HepG2 (cell line): ENCODE data around the gene KMT2D. TPM values are rescaled to one million over a fixed set of nuclear protein-coding genes. Genes with fewer than 3 reads are reported as not detected.
A peak's percentile ranks its signal among the peaks of the same experiment; 100 is the strongest.

Source experiments
- CAMTA2 ChIP-seq: sonication (generic); formaldehyde crosslinking; IDR thresholded peaks from 2 replicates; pipeline ENCODE4 v1.4.0; 2020; ENCODE audit warnings: mild to moderate bottlenecking, missing genetic modification reagents, borderline replicate concordance
- CBX2 ChIP-seq, 2 experiments: fragments of 200-600 bp in 1 of 2; sonication (generic); formaldehyde crosslinking in 1 of 2; IDR thresholded peaks; 2 replicates each; pipeline versions ENCODE4 v1.7.0 to v1.8.1; 2018 to 2022; ENCODE audit warnings: low read depth in 2 of 2, low read length in 1 of 2, mild to moderate bottlenecking in 1 of 2, missing genetic modification reagents in 1 of 2
- PATZ1 ChIP-seq: sonication (generic); formaldehyde crosslinking; IDR thresholded peaks from 2 replicates; pipeline ENCODE4 v1.4.0; 2020; ENCODE audit warnings: missing genetic modification reagents
- SMAD9 ChIP-seq: sonication (generic); formaldehyde crosslinking; IDR thresholded peaks from 2 replicates; pipeline ENCODE4 v1.5.1; 2020; ENCODE audit warnings: mild to moderate bottlenecking, missing genetic modification reagents
- SUZ12 ChIP-seq: fragments of 150-350 bp; IDR thresholded peaks from 2 replicates; pipeline ENCODE4 v1.6.1; 2014; ENCODE audit warnings: low read depth, low read length
- YEATS2 ChIP-seq: sonication (generic); formaldehyde crosslinking; IDR thresholded peaks from 2 replicates; pipeline ENCODE4 v1.4.0; 2020; ENCODE audit warnings: missing genetic modification reagents, borderline replicate concordance
- ZBTB4 ChIP-seq: sonication (generic); formaldehyde crosslinking; IDR thresholded peaks from 2 replicates; pipeline ENCODE4 v1.4.0; 2020; ENCODE audit warnings: missing genetic modification reagents, mild to moderate bottlenecking, borderline replicate concordance
- ZKSCAN8 ChIP-seq: IDR thresholded peaks from 2 replicates; pipeline ENCODE4 v1.6.1; 2016; ENCODE audit warnings: borderline replicate concordance, missing genetic modification reagents, missing compliant biosample characterization
- ZNF143 ChIP-seq: sonication (generic); formaldehyde crosslinking; IDR thresholded peaks from 2 replicates; pipeline ENCODE4 v1.4.0; 2020; ENCODE audit warnings: missing genetic modification reagents
- ZNF282 ChIP-seq: fragments of 450-650 bp; IDR thresholded peaks from 2 replicates; pipeline ENCODE4 v1.6.1; 2018; ENCODE audit not compliant: partially characterized antibody
- ZNF431 ChIP-seq: sonication (generic); formaldehyde crosslinking; IDR thresholded peaks from 2 replicates; pipeline ENCODE4 v1.9.0; 2022; ENCODE audit warnings: missing genetic modification reagents, low read depth, mild to moderate bottlenecking, borderline replicate concordance
- ZNF891 ChIP-seq: sonication (generic); formaldehyde crosslinking; IDR thresholded peaks from 2 replicates; pipeline ENCODE4 v1.5.0; 2020; ENCODE audit warnings: mild to moderate bottlenecking, missing genetic modification reagents
- polyA plus RNA-seq, 8 experiments: library from polyadenylated mRNA; depleted of rRNA in 3 of 8; stranded (reverse) in 7 of 8; unstranded in 1 of 8; fragments of >200 nt; fragmentation: Illumina TruSeq in 4 of 8; extraction: Trizol in 4 of 8; gene quantifications; 2 replicates each; pipeline versions ENCODE4 v1.2.1 to v1.2.3, GENCODE V29; 2011 to 2016; ENCODE audit warnings: low read depth in 4 of 8, missing spikeins in 1 of 8, mixed read lengths in 1 of 8; ENCODE audit not compliant: insufficient read depth in 1 of 8
- total RNA-seq, 5 experiments: library from RNA; depleted of rRNA; stranded (reverse); fragments of >200 nt; fragmentation: Illumina TruSeq; extraction: Trizol; gene quantifications; 2 replicates each; pipeline ENCODE4 v1.2.3, GENCODE V29; 2016; ENCODE audit warnings: low read depth in 1 of 5
- TF ChIP-seq, protein P1 (sequence below): IDR thresholded peaks from 2 replicates; pipeline ENCODE4 v1.6.1; 2016; ENCODE audit warnings: low read depth, missing genetic modification reagents, missing compliant biosample characterization
- TF ChIP-seq, protein P2 (sequence below): IDR thresholded peaks from 2 replicates; pipeline ENCODE4 v1.6.1; 2016; ENCODE audit warnings: missing biosample characterization, missing genetic modification reagents, low read depth

KMT2D gene
- total and polyA plus RNA-seq, 2 of the 13 experiments (the other 11 are each of a cell fraction or from before 2014, with no cell fraction given) = 8.1 to 10.4 TPM

DNA sequence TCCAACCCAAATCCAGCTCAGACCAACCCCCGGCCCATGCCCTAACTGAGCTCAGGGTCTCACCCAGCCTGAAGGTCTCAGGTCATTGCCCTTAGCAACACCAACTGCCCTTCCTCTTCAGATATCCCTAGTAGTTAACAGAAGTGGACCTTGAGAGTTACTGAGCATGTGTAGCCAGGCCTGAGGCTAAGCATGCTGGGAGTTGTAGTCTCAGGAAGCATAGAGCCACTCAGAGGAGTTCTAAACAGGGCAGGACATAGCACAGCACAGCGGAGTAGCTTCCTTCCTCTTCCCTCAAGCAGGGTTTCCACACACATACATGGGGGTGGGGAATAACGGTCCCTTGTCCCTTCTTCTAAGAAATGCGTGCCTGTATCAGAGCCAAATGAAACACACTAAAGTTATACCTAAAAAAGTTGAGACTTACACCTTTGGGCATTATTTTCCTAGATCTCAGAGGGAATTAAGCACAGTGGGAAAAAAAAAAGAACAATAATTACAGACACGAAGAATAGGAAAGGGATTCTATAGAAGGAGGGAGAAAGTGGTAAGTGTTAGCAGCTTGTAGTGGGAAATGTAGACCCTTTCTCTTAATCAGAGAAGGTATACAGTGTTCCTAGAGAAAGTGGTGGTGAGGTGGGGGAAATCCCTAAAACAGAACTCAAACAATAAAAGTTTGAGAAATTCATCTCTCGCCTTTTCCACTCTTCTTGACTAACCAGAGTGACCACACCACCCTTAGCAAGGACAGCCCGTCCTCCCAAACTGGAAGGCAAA lies 4.4 kb downstream of the KMT2D start (continued):
- TF ChIP-seq, protein P1, sequence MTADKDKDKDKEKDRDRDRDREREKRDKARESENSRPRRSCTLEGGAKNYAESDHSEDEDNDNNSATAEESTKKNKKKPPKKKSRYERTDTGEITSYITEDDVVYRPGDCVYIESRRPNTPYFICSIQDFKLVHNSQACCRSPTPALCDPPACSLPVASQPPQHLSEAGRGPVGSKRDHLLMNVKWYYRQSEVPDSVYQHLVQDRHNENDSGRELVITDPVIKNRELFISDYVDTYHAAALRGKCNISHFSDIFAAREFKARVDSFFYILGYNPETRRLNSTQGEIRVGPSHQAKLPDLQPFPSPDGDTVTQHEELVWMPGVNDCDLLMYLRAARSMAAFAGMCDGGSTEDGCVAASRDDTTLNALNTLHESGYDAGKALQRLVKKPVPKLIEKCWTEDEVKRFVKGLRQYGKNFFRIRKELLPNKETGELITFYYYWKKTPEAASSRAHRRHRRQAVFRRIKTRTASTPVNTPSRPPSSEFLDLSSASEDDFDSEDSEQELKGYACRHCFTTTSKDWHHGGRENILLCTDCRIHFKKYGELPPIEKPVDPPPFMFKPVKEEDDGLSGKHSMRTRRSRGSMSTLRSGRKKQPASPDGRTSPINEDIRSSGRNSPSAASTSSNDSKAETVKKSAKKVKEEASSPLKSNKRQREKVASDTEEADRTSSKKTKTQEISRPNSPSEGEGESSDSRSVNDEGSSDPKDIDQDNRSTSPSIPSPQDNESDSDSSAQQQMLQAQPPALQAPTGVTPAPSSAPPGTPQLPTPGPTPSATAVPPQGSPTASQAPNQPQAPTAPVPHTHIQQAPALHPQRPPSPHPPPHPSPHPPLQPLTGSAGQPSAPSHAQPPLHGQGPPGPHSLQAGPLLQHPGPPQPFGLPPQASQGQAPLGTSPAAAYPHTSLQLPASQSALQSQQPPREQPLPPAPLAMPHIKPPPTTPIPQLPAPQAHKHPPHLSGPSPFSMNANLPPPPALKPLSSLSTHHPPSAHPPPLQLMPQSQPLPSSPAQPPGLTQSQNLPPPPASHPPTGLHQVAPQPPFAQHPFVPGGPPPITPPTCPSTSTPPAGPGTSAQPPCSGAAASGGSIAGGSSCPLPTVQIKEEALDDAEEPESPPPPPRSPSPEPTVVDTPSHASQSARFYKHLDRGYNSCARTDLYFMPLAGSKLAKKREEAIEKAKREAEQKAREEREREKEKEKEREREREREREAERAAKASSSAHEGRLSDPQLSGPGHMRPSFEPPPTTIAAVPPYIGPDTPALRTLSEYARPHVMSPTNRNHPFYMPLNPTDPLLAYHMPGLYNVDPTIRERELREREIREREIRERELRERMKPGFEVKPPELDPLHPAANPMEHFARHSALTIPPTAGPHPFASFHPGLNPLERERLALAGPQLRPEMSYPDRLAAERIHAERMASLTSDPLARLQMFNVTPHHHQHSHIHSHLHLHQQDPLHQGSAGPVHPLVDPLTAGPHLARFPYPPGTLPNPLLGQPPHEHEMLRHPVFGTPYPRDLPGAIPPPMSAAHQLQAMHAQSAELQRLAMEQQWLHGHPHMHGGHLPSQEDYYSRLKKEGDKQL (CRISPR knock-in tag) = no peak
- TF ChIP-seq SUZ12 = peak; percentile 48
- no peak for TF ChIP-seq ZKSCAN8 (CRISPR knock-in tag)
- TF ChIP-seq CAMTA2 (CRISPR knock-in tag) = no peak
- no peak for TF ChIP-seq ZNF282
- TF ChIP-seq ZNF431 (CRISPR knock-in tag) = no peak
- TF ChIP-seq ZNF891 (CRISPR knock-in tag) = no peak
- TF ChIP-seq, protein P2, sequence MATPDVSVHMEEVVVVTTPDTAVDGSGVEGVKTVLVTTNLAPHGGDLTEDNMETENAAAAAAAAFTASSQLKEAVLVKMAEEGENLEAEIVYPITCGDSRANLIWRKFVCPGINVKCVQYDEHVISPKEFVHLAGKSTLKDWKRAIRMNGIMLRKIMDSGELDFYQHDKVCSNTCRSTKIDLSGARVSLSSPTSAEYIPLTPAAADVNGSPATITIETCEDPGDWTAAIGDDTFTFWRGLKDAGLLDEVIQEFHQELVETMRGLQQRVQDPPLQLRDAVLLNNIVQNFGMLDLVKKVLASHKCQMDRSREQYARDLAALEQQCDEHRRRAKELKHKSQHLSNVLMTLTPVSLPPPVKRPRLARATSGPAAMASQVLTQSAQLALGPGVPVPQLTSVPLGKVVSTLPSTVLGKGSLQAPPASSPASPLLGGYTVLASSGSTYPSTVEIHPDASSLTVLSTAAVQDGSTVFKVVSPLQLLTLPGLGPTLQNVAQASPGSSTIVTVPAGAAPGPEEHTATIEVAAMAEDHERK (CRISPR knock-in tag) = no peak
- peak; percentile 93 for TF ChIP-seq ZNF143 (CRISPR knock-in tag)
- TF ChIP-seq SMAD9 (CRISPR knock-in tag) = no peak
- TF ChIP-seq YEATS2 (CRISPR knock-in tag) = peak; percentile 39; the same call in 1 of the 2 replicates
- TF ChIP-seq PATZ1 (CRISPR knock-in tag) = no peak
- no peak for TF ChIP-seq CBX2 (IDR thresholded peaks at IDR 0.05; ENCODE audit: low read depth, low read length)
- no peak for TF ChIP-seq CBX2 (CRISPR knock-in tag; IDR thresholded peaks at IDR 0.05; ENCODE audit: low read depth)
- no peak for TF ChIP-seq ZBTB4 (CRISPR knock-in tag)
